A549 treated with dexamethasone at 1 μM for 4 hours (cell line): Measurements from ENCODE around the gene NXT2. TPM values are rescaled to one million over a fixed set of nuclear protein-coding genes. Genes with fewer than 3 reads are reported as not detected.

Experiments
- total RNA-seq: library from RNA; stranded (reverse); fragments of 200-300 nt; extraction: Qiagen RNA extraction; gene quantifications from 5 replicates; pipeline ENCODE4 v1.2.3, GENCODE V29; 2022

The NXT2 gene
- total RNA-seq, result 7.9 to 10.7 TPM (median 9.1 TPM) in 5 replicates

GRCh38 chrX:109536439-109537323 is at the start of gene NXT2:
Gene NXT2 (plus strand): TSS chrX:109536844. CDS start chrX:109537007, 163 bp downstream.

Other genes starting within 250 kb of the NXT2 start
- not detected in 5 replicates for gene GUCY2F, start 54.8 kb upstream of the NXT2 start, total RNA-seq
- gene KCNE5, start 88.3 kb downstream of the NXT2 start, total RNA-seq, result 0.13 to 0.15 TPM (median 0.13 TPM) in 3 of 5 replicates, not detected in the others
- 16.9 to 28.4 TPM (median 23.9 TPM) in 5 replicates for gene ACSL4, start 196.4 kb downstream of the NXT2 start, total RNA-seq